ENCODE data around the gene SPCS2. TPM values are rescaled to one million over a fixed set of nuclear protein-coding genes. Genes with fewer than 3 reads are reported as not detected.
"Not testable (repeated sequence)": the region's sequence is repeated elsewhere in the genome, so short reads cannot be mapped to it uniquely, and the experiment has no call there.

The SPCS2 gene
- total RNA-seq, 2 donors from 2014 or later, result 109 to 113 TPM

DNA sequence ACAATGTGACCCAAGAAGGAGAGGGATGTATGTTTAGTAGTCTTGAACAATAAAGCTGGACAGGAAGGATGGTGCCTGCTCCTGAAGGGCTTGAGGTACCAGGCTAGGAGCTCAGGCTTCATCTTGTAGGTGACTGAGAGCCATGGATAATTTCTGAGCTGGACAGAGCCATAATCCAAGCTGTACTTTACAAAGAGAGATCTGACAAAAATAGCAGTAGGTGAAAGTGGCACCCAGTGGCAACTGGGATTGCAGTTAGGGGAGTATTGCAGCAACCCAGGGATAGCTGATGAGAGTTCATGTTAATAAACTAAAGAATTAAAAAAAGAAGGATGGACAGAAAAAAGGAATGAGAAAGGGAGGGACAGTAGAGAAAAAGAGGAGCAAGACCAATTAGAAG, 7.6 kb upstream of the SPCS2 start:
- no peak for DNase-seq (ENCODE audit: low spot score)
- intact Hi-C loops (cut with DNase I), result no loop called here

DNA sequence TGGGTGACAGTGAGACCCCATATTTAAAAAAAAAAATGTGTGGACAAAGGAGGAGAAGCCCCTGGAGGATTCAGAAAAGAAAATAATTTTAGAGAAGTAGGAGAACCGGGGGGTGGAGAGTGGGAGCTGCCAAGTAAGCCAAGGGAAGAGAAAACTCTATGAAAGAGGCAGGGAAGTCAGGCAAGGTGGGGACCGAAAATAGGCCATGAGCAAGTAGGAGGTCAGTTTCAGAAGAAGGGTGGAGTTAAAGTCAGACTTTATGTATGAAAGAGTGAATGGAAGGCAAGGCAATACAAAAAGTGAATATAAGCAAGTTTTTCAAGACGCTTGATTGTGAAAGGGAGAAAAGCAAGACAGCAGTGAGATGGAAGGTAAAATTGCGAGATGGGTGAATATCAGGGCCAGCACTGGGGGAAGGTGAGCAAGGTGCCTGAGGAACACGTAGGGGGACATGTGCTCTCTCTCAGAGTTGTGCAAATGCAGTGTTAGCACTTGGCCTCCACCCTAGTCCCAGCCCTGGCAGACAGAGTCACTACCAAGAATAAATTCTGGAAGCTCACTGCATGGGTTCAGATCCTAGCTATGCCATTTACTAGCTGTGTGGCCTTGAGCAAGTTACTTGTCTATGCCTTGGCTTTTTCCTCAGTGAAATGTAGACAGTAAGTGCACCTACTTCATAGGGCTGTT, 6.8 kb upstream of the SPCS2 start:
- no peak for DNase-seq (ENCODE audit: low spot score)
- intact Hi-C loops (cut with DNase I), result no loop called here

DNA sequence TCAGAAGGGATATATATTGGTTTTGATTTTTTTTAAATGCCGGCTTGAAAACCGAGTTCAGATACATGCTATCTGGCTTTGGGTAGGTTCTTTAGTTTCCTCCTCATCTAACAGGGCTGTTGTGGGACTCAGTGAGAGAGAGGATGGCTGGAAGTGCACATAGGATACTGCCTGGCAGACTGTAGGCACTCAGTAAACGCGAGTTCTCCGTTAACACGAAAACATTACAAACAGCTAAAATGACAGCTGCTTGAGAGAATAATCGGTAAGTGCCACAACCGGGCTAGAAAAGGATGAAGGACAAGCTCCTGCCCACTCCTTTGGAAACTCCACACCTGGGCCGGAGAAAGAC, 544 bp upstream of the SPCS2 start:
- intact Hi-C loops (cut with DNase I), result no loop called here
- DNase-seq (ENCODE audit: low spot score), result no peak

DNA sequence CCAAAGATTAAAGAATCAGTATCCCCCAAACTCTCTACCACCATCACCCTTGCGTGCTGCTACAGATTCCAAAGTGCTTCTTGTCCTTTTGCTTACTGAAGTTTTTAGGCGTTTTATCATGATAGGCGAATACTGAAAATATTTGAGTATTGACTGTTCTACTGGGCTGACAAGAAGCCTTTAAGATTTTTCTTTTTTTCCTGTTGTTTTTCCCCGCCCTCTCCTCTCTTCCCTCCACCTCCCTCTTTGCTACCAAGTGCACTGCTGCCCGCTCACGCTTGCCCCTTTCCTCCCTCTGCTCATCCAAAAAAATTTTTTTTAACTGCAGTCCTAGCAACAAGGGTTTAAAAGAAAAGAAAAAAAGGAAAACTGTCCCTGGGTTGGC, 679 bp downstream of the SPCS2 start:
- no peak for DNase-seq (ENCODE audit: low spot score)
- intact Hi-C loops (cut with DNase I), result no loop called here

DNA sequence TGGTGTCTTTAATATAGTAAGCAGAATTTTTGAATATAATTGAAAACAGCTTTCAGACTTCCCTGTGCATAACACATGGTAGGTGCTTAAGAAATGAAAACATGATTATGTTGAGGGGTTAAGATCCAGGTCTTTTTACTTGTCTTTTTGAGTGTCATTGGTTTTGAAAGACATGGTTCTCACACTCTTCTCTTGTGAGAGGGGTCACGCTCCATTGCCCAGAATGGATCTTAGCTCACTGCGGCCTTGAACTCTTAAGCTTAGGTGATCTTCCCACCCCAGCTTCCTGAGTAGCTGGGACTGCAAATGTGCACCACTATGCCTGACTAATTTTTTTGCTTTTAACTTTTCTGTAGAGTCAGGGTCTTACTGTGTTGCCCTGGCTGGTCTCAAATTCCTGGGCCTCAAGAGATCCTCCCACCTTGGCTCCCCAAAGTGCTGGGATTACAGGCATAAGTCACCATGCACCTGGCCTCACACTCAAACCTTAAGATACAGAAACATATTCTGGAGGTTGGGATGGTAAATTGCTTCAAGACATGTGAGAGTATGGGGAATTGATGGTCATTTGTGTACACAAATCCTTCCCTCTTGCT, 1.4 kb downstream of the SPCS2 start:
- intact Hi-C loops (cut with DNase I), result no loop called here
- DNase-seq (ENCODE audit: low spot score), result no peak

DNA sequence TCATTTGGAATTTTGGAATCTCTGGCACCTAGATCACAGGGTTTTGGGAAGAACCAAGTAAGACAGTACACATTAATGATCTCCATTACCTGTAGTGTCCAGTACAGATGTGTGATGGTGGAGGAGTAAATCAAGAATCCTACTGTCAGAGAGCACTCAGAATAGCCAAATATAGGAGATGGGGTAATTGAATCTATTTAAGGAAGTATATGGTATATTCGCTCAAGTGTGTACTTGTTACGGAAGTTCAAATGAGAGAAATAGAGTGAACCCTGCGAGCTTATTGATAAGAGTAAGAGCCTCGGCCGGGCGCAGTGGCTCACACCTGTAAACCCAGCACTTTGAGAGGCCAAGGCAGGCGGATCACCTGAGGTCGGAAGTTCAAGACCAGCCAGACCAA, 2.2 kb downstream of the SPCS2 start:
- intact Hi-C loops (cut with DNase I), result no loop called here
- no peak for DNase-seq (ENCODE audit: low spot score)

DNA sequence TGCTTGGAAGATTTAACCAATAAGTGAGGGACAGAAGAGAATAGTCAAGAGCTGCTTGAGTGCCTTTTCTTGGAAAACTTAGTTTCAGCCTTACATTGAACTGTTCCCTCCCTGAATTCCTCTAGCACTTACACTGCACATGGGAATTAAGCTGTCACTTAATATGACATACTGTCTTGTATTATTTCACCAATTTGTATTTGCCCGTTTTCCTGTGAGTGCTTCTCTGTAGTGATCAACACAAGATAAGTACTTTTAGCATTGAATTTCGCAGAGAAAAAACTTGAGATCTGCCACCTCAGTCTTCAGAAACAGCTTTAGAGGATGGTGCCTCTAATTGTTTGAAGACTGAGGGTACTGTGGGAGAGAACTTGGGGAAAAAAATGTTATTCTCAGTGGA, 3.7 kb downstream of the SPCS2 start:
- no peak for DNase-seq (ENCODE audit: low spot score)
- intact Hi-C loops (cut with DNase I), result no loop called here

DNA sequence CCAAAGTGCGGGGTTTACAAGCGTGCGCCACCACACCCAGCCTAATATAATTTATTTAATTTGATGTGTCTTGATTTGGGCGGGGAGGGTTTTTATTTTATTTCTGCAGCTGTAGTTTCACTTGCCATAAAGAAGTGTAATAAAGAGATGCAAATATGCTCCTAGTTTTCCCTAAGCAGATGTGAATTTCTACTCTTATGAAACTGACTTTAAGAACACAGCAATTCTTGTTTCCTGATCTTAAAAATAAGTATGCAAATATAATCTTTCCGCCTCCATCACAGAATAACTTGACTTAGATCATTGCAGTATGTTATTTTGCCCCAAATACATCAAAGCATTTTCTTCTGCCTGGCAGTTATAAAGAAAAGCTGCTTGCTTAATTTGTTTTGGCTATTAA, 4.4 kb downstream of the SPCS2 start:
- DNase-seq (ENCODE audit: low spot score), result no peak
- intact Hi-C loops (cut with DNase I), result no loop called here

DNA sequence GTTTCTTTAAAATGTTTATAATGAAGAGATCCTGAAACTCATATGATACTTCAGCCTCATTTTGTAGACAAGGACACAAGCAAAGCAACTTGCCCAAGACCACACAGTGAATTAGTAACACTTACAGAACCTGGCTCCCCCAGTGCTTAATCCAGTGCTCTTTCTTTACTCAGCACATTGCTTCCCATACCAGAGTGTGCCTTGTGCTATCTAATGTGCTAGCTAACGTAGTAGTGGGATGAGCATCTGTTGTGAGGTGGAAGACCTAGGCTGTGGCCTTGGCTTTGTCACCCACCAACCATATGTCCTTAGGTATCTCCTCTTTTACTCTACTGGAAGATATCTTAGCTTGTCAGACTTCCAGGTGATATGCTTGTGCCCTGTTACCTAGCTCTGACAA, 5.1 kb downstream of the SPCS2 start:
- intact Hi-C loops (cut with DNase I), result no loop called here
- no peak for DNase-seq (ENCODE audit: low spot score)

DNA sequence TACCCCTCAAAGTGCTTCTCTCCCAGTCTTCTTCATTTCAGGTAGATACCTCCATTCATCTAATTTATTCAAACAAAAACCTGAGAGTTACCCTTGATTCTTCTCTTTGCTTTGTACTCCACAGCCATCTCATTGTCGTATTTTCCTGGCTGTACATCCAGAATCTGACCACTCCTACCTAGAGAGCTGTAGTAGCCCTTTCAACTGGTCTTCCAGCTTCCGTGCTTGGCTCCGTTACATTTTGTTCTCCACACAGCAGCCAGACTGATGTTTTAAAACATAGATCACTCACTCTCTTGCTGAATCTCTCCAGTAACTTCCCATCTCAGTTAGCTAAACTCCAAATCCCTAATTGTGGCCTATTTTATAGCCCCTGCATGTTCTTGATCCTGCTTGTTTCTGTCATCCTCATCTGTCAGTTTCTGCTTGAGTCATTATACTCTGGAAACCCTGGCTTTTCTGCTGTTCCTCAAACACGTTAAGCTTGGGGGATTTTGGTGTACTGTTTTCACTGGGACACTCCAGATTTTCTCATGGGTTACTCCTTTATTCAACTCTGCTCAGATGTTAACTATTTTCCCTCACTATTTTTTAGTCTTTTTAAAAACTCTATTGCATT, 7.4 kb downstream of the SPCS2 start:
- intact Hi-C loops (cut with DNase I), result no loop called here
- DNase-seq (ENCODE audit: low spot score), result no peak

DNA sequence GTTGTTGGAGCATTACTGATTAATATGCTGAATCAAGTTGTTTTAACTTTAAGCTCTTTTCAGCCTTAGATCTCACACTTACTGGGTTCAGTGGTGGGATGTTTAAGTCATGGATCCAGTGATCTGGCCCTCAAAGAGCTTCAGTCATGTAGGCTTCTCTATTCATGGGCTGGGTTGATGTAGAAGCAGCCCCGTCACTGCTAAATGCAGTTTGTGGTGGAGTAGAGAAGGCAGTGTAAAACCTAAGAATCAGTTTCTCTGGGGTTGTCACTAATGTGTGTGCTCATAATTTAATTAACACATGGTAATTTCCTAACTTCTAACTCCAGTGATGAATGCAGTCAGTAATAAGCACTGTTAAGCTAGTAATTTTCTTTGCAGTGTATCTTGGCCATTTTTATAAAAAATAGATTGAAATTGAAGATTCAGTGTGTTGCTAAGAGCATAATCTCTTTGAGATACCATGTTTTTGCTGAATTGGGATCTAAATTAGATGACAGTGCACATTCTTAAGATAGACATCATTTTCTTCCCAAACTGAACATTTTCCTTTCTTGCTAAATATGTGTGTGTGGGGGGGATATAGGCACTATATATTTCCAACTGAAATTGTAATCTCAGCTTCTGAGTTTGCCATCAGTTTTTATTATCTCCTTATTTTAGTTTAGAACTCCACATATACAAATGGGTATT, 9.0 kb downstream of the SPCS2 start:
- intact Hi-C loops (cut with DNase I), result no loop called here
- DNase-seq (ENCODE audit: low spot score), result no peak

DNA sequence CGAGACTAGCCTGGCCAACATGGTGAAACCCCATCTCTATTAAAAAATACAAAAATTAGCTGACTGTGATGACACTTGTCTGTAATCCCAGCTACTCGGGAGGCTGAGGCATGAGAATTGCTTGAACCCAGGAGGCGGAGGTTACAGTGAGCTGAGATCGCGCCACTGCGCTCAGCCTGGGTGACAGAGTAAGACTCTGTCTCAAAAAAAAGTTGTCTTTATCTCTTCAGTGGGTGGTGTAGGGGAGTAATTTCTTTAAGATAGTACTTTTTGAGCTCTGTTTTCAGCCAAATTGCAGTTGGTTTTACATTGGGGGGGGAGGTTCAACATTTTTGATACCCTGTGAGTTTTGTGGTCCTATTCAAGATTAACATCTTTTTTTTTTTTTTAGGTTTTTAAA, 11.1 kb downstream of the SPCS2 start:
- DNase-seq (ENCODE audit: low spot score); intact Hi-C loops (cut with DNase I): not testable (repeated sequence)

DNA sequence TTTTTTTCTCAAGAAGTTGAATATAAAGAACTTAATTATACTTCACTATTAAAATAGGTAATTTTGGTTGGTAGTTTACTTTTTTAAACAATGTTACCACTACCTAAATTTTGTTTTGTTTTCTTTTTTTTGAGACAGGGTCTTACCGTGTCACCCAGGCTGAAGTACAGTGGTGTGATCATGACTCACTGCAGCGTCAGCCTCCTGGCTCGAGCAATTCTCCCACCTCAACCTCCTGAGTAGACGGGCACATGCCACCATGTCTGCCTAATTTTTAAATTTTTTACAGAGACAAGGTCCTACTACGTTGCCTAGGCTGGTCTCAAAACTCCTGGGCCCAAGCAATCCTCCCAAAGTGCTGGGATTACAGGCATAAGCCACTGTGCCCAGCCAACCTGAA, 17.6 kb downstream of the SPCS2 start:
- DNase-seq (ENCODE audit: low spot score), result no peak
- intact Hi-C loops (cut with DNase I), result no loop called here

DNA sequence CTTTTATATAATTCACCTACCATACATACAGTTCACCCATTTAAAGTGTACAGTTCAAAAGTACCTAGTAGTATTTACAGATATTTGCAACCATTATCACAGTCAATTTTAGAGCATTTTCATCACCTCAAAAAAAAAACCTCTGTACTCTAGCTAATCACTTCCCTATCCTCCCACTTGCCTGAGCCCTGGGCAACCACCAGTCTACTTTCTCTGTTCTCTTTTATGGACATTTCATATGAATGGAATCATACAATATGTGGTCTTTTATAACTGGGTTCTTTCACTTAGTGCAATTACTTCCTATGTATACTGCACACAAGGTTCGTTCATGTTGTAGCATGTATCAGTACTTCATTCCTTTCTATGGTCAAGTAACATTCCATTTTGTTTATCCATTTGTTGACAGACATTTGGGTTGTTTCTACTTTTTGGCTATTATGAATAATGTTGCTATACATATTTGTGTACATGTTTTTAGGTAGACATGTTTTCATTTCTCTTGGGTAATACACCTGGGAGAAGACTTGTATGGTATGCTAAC, 21.9 kb downstream of the SPCS2 start:
- intact Hi-C loops (cut with DNase I), result no loop called here
- no peak for DNase-seq (ENCODE audit: low spot score)

DNA sequence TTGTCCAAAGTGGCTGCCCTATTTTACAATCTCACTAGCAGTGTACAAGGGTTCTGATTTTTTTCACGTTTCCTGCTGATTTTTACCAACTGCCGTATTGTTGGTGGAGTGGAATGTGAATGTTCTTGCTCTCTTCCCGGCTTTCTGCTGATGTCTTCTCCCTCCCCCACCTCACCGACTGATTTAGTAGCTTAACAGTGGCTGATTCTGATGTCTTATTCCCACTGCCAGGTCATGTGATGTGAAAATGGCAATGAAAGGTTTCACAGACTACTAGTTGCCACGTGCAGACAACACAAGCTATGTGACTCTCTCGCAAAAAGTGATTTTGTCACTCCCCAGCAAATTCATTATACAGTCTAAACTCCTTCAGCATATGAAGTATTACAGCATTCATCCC, 22.4 kb downstream of the SPCS2 start:
- DNase-seq (ENCODE audit: low spot score), result no peak
- intact Hi-C loops (cut with DNase I), result no loop called here

DNA sequence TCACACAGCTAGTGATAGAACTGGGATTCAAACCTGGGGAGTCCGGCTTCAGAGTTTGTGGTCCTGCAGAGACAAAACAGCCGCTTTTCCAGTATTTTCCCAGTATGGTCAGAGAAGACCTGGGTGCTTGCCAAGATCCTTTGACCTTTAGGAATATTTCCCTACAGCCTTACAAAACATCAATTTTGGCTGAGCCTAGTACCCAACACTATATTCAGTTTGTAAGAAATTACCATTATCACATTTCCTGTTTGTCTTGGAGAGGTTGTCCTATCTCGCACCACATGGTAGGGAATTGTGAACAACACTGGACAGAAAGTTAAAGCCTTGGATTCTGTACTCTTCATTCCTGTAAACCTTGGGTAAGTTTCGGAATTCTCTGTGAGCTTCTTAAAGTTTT, 29.0 kb downstream of the SPCS2 start:
- intact Hi-C loops (cut with DNase I), result no loop called here

DNA sequence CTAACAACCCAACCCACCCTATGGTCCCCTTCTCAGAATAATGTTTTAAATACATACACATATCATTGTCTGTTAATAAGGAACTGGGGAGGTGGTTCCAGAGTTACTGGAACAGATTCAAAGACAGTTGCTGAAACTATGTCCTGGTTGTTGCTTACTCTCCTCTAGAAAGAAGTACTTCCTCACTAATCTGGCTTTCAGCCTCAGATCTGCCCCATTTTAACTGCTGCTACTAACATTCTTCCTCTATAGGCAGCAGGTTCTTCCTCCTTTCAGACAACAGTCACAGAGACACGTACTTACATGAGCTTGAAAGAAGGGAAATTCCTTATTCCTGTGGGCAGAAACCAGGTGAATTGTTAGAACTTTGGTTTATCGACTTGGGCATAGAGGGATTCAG, 31.6 kb downstream of the SPCS2 start:
- no peak for DNase-seq (ENCODE audit: low spot score)
- intact Hi-C loops (cut with DNase I), result no loop called here

More for the DNA sequence above, 29.0 kb downstream of the SPCS2 start:
- no peak for DNase-seq (ENCODE audit: low spot score)

DNA sequence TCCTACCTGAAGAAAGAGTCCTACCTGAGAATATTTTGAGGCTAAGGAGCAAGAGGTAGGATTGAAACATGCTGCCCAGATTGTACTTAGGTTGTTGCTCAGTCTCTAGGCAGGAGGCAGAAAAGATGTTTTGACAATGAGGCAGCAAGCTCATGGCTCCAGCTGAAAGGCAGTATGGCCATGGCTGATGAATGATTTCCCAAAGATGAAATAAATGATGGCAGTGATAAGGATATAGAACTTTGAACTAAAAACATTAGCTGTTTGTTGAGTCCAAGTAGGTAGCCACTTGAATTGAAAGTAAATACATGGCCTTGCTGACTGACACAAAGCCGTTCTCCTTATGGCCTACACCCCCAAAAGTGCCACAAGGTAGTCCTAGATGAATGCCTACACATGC, 32.8 kb downstream of the SPCS2 start:
- no peak for DNase-seq (ENCODE audit: low spot score)
- intact Hi-C loops (cut with DNase I), result no loop called here

DNA sequence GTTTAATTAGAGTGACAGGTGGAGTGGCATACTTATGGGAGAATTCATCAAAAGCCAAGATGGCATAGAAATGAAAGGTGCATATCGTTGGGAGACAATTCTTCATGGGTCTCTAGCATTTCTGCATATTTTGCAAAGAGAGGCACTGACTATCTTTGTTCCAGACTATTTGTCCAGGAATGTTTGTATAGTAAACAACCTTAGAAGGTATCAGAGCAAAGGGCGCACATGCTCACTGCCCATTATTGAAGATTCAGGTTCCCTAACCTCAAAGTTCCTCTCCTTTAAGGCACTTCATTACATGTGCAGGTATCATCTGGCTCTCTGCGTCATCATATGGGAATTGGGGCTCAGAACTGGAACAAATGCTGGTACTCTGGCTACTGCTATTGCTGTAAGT, 35.0 kb downstream of the SPCS2 start:
- intact Hi-C loops (cut with DNase I), result no loop called here
- DNase-seq (ENCODE audit: low spot score), result no peak

DNA sequence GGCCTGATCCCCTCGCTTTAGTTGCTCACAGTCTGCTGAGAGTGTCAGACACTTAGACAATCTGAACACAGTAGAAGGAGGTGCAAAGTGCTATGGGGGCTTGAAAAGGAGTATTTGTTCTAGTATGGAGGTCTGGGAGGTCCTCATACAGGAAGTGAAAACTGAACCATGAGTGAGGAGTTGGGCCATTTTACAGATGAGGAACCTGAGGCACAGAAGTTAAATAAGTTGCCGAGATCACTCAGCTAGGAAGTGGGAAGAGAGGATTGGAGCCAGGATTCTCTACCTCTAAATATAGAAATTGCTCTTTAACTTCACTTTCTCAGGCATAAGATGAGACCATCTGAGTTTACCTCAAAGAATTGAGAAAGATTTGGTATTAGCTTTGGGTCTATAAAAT, 35.7 kb downstream of the SPCS2 start:
- intact Hi-C loops (cut with DNase I), result no loop called here
- no peak for DNase-seq (ENCODE audit: low spot score)

All from posterior vena cava (tissue), 2 donors.